Esophagus muscularis mucosa (tissue), 3 donors: ENCODE measurements around the gene FABP6.

Source experiments
- CTCF ChIP-seq, 3 experiments: fragments of 200-600 bp in 2 of 3; fragments of 450-650 bp in 1 of 3; sonication (generic) in 2 of 3; IDR thresholded peaks; one replicate each; pipeline ENCODE4 v1.5.1; 2017 to 2019; ENCODE audit warnings: antibody characterized with exemption in 3 of 3, mild to moderate bottlenecking in 2 of 3, moderate library complexity in 1 of 3
- EP300 ChIP-seq: sonication (generic); formaldehyde crosslinking; IDR thresholded peaks from one replicate; pipeline ENCODE4 v1.6.1; 2017; ENCODE audit warnings: antibody characterized with exemption

DNA sequence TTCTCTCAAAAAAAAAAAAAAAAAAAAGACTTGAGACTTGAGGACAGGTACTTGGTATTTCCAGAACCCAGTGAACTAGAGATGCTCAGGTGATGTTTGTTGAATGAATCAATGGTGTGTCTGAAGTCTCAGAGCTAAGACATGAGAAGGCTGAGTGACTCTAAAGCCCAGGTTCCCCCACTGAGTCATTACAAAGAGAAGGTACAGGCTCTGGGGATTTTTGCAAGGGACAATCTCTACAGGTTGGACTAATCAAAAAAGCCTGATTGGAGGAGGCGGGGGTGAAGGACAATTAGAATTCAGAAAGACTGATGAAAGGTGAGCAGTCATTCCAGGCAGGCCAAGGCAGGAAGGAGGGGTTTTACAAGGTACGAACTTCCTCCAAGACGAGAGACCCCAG lies 8.2 kb upstream of the FABP6 start:
- TF ChIP-seq CTCF (IDR thresholded peaks at IDR 0.05) (no peak), EP300 (no peak)
